H1 (cell line): ENCODE results near the gene WDR6. TPM values are rescaled to one million over a fixed set of nuclear protein-coding genes. Genes with fewer than 3 reads are reported as not detected.

Source experiments
- E2F6 ChIP-seq: IDR thresholded peaks from 2 replicates; pipeline ENCODE4 v1.6.1; 2012; ENCODE audit warnings: inconsistent platforms
- EZH2 ChIP-seq: fragments of 200-600 bp; sonication (generic); IDR thresholded peaks from 2 replicates; pipeline ENCODE4 v1.7.1; 2012; ENCODE audit warnings: low read depth, mild to moderate bottlenecking, moderate library complexity, low read length, inconsistent platforms; ENCODE audit not compliant: severe bottlenecking
- JUN ChIP-seq: IDR thresholded peaks from 2 replicates; pipeline ENCODE4 v1.6.1; 2011; ENCODE audit warnings: low read depth, mild to moderate bottlenecking, improper control_type of control experiment, low read length
- KDM4A ChIP-seq: IDR thresholded peaks from one replicate; pipeline ENCODE4 v1.7.1; 2012; ENCODE audit warnings: low read depth, mild to moderate bottlenecking, moderate library complexity, low read length, inconsistent platforms; ENCODE audit not compliant: severe bottlenecking
- PHF8 ChIP-seq: fragments of 200-600 bp; sonication (generic); conservative IDR thresholded peaks from 2 replicates; pipeline ENCODE4 v1.7.1; 2012; ENCODE audit warnings: low read depth, mild to moderate bottlenecking, inconsistent platforms, low read length, moderate library complexity
- RXRA ChIP-seq: IDR thresholded peaks from 2 replicates; pipeline ENCODE4 v1.6.1; 2011; ENCODE audit warnings: low read depth, mild to moderate bottlenecking, low read length, moderate library complexity; ENCODE audit not compliant: insufficient read depth
- SP4 ChIP-seq: IDR thresholded peaks from 2 replicates; pipeline ENCODE4 v1.6.1; 2012; ENCODE audit warnings: low read length, inconsistent platforms
- USF2 ChIP-seq: IDR thresholded peaks from 2 replicates; pipeline ENCODE4 v1.6.1; 2011; ENCODE audit warnings: low read length, improper control_type of control experiment
- polyA plus RNA-seq, 7 experiments: library from polyadenylated mRNA; depleted of rRNA in 3 of 7; stranded (reverse) in 5 of 7; unstranded in 2 of 7; fragments of >200 nt in 5 of 7; fragments of 200-250 nt in 2 of 7; gene quantifications; 1 replicate in 5 of 7; 2 replicates in 1 of 7; 4 replicates in 1 of 7; pipeline versions ENCODE4 v1.2.1 to v1.2.3, GENCODE V29; 2011 to 2013; ENCODE audit warnings: missing spikeins in 2 of 7, mixed read lengths in 2 of 7
- total RNA-seq: library from RNA; stranded (reverse); fragmentation: NEBNext Ultra II Directional; extraction: Animal tissue kit (Norgen Biotek cat#: 25700); gene quantifications from 2 replicates; pipeline ENCODE4 v1.2.1, GENCODE V29; 2021

The WDR6 gene
- total and polyA plus RNA-seq, 2 of the 8 experiments (the other 6 are each of a cell fraction or from before 2014, with no cell fraction given): 180 to 257 TPM

- TF ChIP-seq EZH2 (no peak), E2F6 (peak; percentile 29), RXRA (no peak), USF2 (peak; percentile 81), SP4 (0 out of 2 replicates have a peak, but pooled peaks have one; percentile 40), JUN (no peak), KDM4A (peak; percentile 14), PHF8 (0 out of 2 replicates have a peak, but pooled peaks have one; percentile 14)
These were observed 16.3 kb upstream of the WDR6 start (continued) for GRCh38 chr3:48990636-48991469.
